H9 (cell line): Measurements from ENCODE around the gene RPRD1B. TPM values are rescaled to one million over a fixed set of nuclear protein-coding genes. Genes with fewer than 3 reads are reported as not detected.

Experiments
- DNase-seq: peaks from one replicate; pipeline ENCODE4 v3.0.0-alpha.2; 2017
- H2AFZ ChIP-seq: one replicate; pipeline ENCODE4 v1.6.1; 2013; ENCODE audit warnings: mild to moderate bottlenecking, low read length, control low read depth, moderate library complexity
- H2AK5ac ChIP-seq: 2 replicates; pipeline ENCODE4 v1.6.1; 2013; ENCODE audit warnings: low read length, control low read depth, mixed read lengths; ENCODE audit not compliant: insufficient read length
- H2BK120ac ChIP-seq: one replicate; pipeline ENCODE4 v1.6.1; 2013; ENCODE audit warnings: low read depth, mild to moderate bottlenecking, low read length, control low read depth, inconsistent platforms; ENCODE audit not compliant: poor library complexity, severe bottlenecking
- H2BK12ac ChIP-seq: 2 replicates; pipeline ENCODE4 v1.6.1; 2013; ENCODE audit warnings: low read length, control low read depth, mixed read lengths, low read depth; ENCODE audit not compliant: insufficient read length
- H2BK15ac ChIP-seq: 2 replicates; pipeline ENCODE4 v1.6.1; 2013; ENCODE audit warnings: low read depth, low read length, control low read depth
- H2BK20ac ChIP-seq: one replicate; pipeline ENCODE4 v1.6.1; 2013; ENCODE audit warnings: low read depth, mild to moderate bottlenecking, low read length, control low read depth, inconsistent platforms; ENCODE audit not compliant: poor library complexity, severe bottlenecking
- H2BK5ac ChIP-seq: 2 replicates; pipeline ENCODE4 v1.6.1; 2013; ENCODE audit warnings: low read length, control low read depth, mixed read lengths; ENCODE audit not compliant: insufficient read length
- H3K14ac ChIP-seq: 2 replicates; pipeline ENCODE4 v1.6.1; 2013; ENCODE audit warnings: low read length, control low read depth; ENCODE audit not compliant: insufficient read depth
- H3K18ac ChIP-seq: 2 replicates; pipeline ENCODE4 v1.6.1; 2013; ENCODE audit warnings: low read depth, mild to moderate bottlenecking, mixed read lengths, low read length, control low read depth; ENCODE audit not compliant: insufficient read length
- H3K23ac ChIP-seq: 2 replicates; pipeline ENCODE4 v1.6.1; 2013; ENCODE audit warnings: low read length, control low read depth, mixed read lengths, low read depth; ENCODE audit not compliant: insufficient read length
- H3K23me2 ChIP-seq: 2 replicates; pipeline ENCODE4 v1.6.1; 2013; ENCODE audit warnings: low read depth, mild to moderate bottlenecking, mixed read lengths, low read length, control low read depth; ENCODE audit not compliant: insufficient read length, poor library complexity, severe bottlenecking
- H3K27ac ChIP-seq: 2 replicates; pipeline ENCODE4 v1.5.1; 2013; ENCODE audit warnings: low read length, control low read depth, mixed read lengths, low read depth; ENCODE audit not compliant: insufficient read length
- H3K27me3 ChIP-seq: 2 replicates; pipeline ENCODE4 v1.6.1; 2013; ENCODE audit warnings: low read length, control low read depth, inconsistent platforms; ENCODE audit not compliant: insufficient read depth
- H3K4ac ChIP-seq: 2 replicates; pipeline ENCODE4 v1.6.1; 2013; ENCODE audit warnings: low read depth, mild to moderate bottlenecking, control low read depth, inconsistent platforms, low read length, moderate library complexity
- H3K4me1 ChIP-seq: 2 replicates; pipeline ENCODE4 v1.6.1; 2013; ENCODE audit warnings: low read length, control low read depth, inconsistent platforms; ENCODE audit not compliant: insufficient read depth
- H3K4me2 ChIP-seq: 2 replicates; pipeline ENCODE4 v1.6.1; 2013; ENCODE audit warnings: low read length, control low read depth, mixed read lengths; ENCODE audit not compliant: insufficient read length, insufficient read depth
- H3K56ac ChIP-seq: 2 replicates; pipeline ENCODE4 v1.6.1; 2013; ENCODE audit warnings: low read depth, mild to moderate bottlenecking, mixed read lengths, low read length, control low read depth; ENCODE audit not compliant: insufficient read length
- H3K79me1 ChIP-seq: 2 replicates; pipeline ENCODE4 v1.6.1; 2013; ENCODE audit warnings: low read depth, mild to moderate bottlenecking, moderate library complexity, low read length, control low read depth, inconsistent platforms; ENCODE audit not compliant: insufficient read depth, poor library complexity, severe bottlenecking
- H3K79me2 ChIP-seq: 2 replicates; pipeline ENCODE4 v1.6.1; 2013; ENCODE audit warnings: low read length, control low read depth, inconsistent platforms; ENCODE audit not compliant: insufficient read depth
- H3K9ac ChIP-seq: 2 replicates; pipeline ENCODE4 v1.6.1; 2013; ENCODE audit warnings: low read length, control low read depth, mixed read lengths; ENCODE audit not compliant: insufficient read length; ENCODE audit errors: extremely low read depth
- H3K9me3 ChIP-seq: one replicate; pipeline ENCODE4 v1.6.1; 2013; ENCODE audit warnings: low read depth, low read length, inconsistent platforms; ENCODE audit not compliant: control insufficient read depth
- H3T11ph ChIP-seq: one replicate; pipeline ENCODE4 v1.6.1; 2013; ENCODE audit warnings: mild to moderate bottlenecking, low read length, control low read depth, inconsistent platforms
- H4K20me1 ChIP-seq: one replicate; pipeline ENCODE4 v1.6.1; 2013; ENCODE audit not compliant: control insufficient read depth, insufficient read length, insufficient read depth
- H4K5ac ChIP-seq: 2 replicates; pipeline ENCODE4 v1.6.1; 2013; ENCODE audit warnings: low read depth, mild to moderate bottlenecking, mixed read lengths, low read length, control low read depth; ENCODE audit not compliant: insufficient read length
- H4K8ac ChIP-seq: replicated peaks from 2 replicates; pipeline ENCODE4 v1.6.1; 2013; ENCODE audit warnings: low read length, control low read depth, mixed read lengths, low read depth; ENCODE audit not compliant: insufficient read length
- H4K91ac ChIP-seq: 2 replicates; pipeline ENCODE4 v1.6.1; 2013; ENCODE audit warnings: low read depth, mild to moderate bottlenecking, moderate library complexity, mixed read lengths, low read length, control low read depth; ENCODE audit not compliant: insufficient read length
- H3K27ac Mint-ChIP-seq, 3 experiments: 2 replicates in 2 of 3; 3 replicates in 1 of 3; pipeline ENCODE4 v1.8.0; 2020 to 2021; ENCODE audit warnings: mixed read lengths in 3 of 3, mild to moderate bottlenecking in 1 of 3, moderate library complexity in 1 of 3
- H3K27me3 Mint-ChIP-seq: 2 replicates; pipeline ENCODE4 v1.8.0; 2021; ENCODE audit warnings: low read depth, mild to moderate bottlenecking, moderate library complexity, mixed read lengths
- H3K36me3 Mint-ChIP-seq, 3 experiments: 2 replicates in 2 of 3; 3 replicates in 1 of 3; pipeline ENCODE4 v1.8.0; 2020 to 2021; ENCODE audit warnings: low read depth in 3 of 3, mixed read lengths in 3 of 3; ENCODE audit not compliant: insufficient read depth in 1 of 3
- H3K4me1 Mint-ChIP-seq, 2 experiments: 2 replicates each; pipeline ENCODE4 v1.8.0; 2020; ENCODE audit warnings: mixed read lengths in 2 of 2
- H3K4me3 Mint-ChIP-seq, 2 experiments: 2 replicates in 1 of 2; 3 replicates in 1 of 2; pipeline ENCODE4 v1.8.0; 2020 to 2021; ENCODE audit warnings: mild to moderate bottlenecking in 2 of 2, mixed read lengths in 2 of 2, moderate library complexity in 1 of 2
- H3K9me3 Mint-ChIP-seq, 2 experiments: 2 replicates in 1 of 2; 3 replicates in 1 of 2; pipeline ENCODE4 v1.8.0; 2020; ENCODE audit warnings: mild to moderate bottlenecking in 2 of 2, mixed read lengths in 2 of 2, moderate library complexity in 1 of 2
- CTCF ChIP-seq: fragments of 200-600 bp; sonication (generic); conservative IDR thresholded peaks from 3 replicates; pipeline ENCODE4 v1.8.0; 2021; ENCODE audit warnings: antibody characterized with exemption, mild to moderate bottlenecking
- WGBS: extraction: QIAGEN DNeasy Blood & Tissue Kit; methylation state at CpG from one replicate; pipeline ENCODE4 v1.1.7; 2013; ENCODE audit warnings: missing lambda C conversion rate, low lambda C conversion rate, mixed read lengths; ENCODE audit not compliant: insufficient read length; ENCODE audit errors: extremely low coverage; 5-methylcytosine and 5-hydroxymethylcytosine counted together
- total RNA-seq: library from RNA; stranded (reverse); gene quantifications from 2 replicates; pipeline ENCODE4 v1.2.1, GENCODE V29; 2021

RPRD1B gene
- total RNA-seq, 1 experiment from 2014 or later = 34.3 TPM

GRCh38 chr20:38085026-38085425 is 51.5 kb downstream of the RPRD1B start:
- H2AK5ac ChIP-seq = no peak overlapping the region
- H2BK12ac ChIP-seq = no peak overlapping the region
- no peaks in the 10 kb centered on the region for H4K20me1 ChIP-seq
- H3K27me3 ChIP-seq = no peaks in the 10 kb centered on the region
- no peaks in the 10 kb centered on the region for H3K9me3 ChIP-seq
- no peak overlapping the region for H3K27ac ChIP-seq
- no peak overlapping the region for H3K18ac ChIP-seq
- H3K4me1 ChIP-seq = no peaks in the 10 kb centered on the region
- WGBS = no CpG with 5 or more reads among the region's 10 CpGs
- H2BK20ac ChIP-seq = no peak overlapping the region
- H3K56ac ChIP-seq = no peak overlapping the region
- no peak overlapping the region for H3K9ac ChIP-seq
- H2AFZ ChIP-seq = no peak overlapping the region
- no peaks in the 10 kb centered on the region for H3K23me2 ChIP-seq
- no peak overlapping the region for H4K5ac ChIP-seq
- no peak overlapping the region for H2BK120ac ChIP-seq
- no peak overlapping the region for H2BK15ac ChIP-seq
- Mint-ChIP-seq H3K4me1 (no peaks in the 10 kb centered on the region), H3K36me3 (peaks cover 13 to 68% (median 49%) of the 10 kb centered on the region in 3 experiments; a peak in 6 of 7 replicates), H3K27me3 (no peaks in the 10 kb centered on the region; the same call in 1 of the 2 replicates), H3K9me3 (no peaks in the 10 kb centered on the region), H3K4me3 (no peak overlapping the region), H3K27ac (peak overlapping the region in 2 of 3 experiments; percentile 18 to 31; a peak in 3 of 7 replicates)
- H3K4ac ChIP-seq = no peak overlapping the region
- no peaks in the 10 kb centered on the region for H3K79me1 ChIP-seq
- no peak overlapping the region for H4K91ac ChIP-seq
- H3K79me2 ChIP-seq = no peaks in the 10 kb centered on the region
- no peak overlapping the region for H4K8ac ChIP-seq
- no peak overlapping the region for H3K14ac ChIP-seq
- no peak for TF ChIP-seq CTCF
- H2BK5ac ChIP-seq = no peak overlapping the region
- no peak for DNase-seq
- no peak overlapping the region for H3K23ac ChIP-seq
- no peak overlapping the region for H3T11ph ChIP-seq
- no peak overlapping the region for H3K4me2 ChIP-seq
